Gastrocnemius medialis (tissue), 4 donors: ENCODE measurements around the gene CBL.

ENCODE experiments used
- POLR2A ChIP-seq, 2 donors: fragments of 450-650 bp; IDR thresholded peaks; one replicate each; pipeline ENCODE4 v1.6.1; 2017; ENCODE audit warnings: antibody characterized with exemption in 2 of 2, mild to moderate bottlenecking in 2 of 2, moderate library complexity in 2 of 2
- TF ChIP-seq, protein P1 (sequence below), 5 experiments: fragments of 450-650 bp in 3 of 5; fragments of 200-600 bp in 2 of 5; sonication (generic) in 2 of 5; IDR thresholded peaks in 4 of 5; conservative IDR thresholded peaks in 1 of 5; 1 replicate in 4 of 5; 2 replicates in 1 of 5; pipeline ENCODE4 v1.5.1; 2016 to 2019; ENCODE audit warnings: antibody characterized with exemption in 5 of 5, mild to moderate bottlenecking in 3 of 5, moderate library complexity in 3 of 5

- TF ChIP-seq, protein P1, sequence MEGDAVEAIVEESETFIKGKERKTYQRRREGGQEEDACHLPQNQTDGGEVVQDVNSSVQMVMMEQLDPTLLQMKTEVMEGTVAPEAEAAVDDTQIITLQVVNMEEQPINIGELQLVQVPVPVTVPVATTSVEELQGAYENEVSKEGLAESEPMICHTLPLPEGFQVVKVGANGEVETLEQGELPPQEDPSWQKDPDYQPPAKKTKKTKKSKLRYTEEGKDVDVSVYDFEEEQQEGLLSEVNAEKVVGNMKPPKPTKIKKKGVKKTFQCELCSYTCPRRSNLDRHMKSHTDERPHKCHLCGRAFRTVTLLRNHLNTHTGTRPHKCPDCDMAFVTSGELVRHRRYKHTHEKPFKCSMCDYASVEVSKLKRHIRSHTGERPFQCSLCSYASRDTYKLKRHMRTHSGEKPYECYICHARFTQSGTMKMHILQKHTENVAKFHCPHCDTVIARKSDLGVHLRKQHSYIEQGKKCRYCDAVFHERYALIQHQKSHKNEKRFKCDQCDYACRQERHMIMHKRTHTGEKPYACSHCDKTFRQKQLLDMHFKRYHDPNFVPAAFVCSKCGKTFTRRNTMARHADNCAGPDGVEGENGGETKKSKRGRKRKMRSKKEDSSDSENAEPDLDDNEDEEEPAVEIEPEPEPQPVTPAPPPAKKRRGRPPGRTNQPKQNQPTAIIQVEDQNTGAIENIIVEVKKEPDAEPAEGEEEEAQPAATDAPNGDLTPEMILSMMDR (IDR thresholded peaks at IDR 0.05 in 4 of 5, conservative IDR thresholded peaks at IDR 0.05 in 1 of 5): peak; percentile 64 to 86 (median 81)
- TF ChIP-seq POLR2A (IDR thresholded peaks at IDR 0.05): no peak
Observed at GRCh38 chr11:119323532-119324033, 117.4 kb downstream of the CBL start.
